Karpas-422 (cell line): Measurements from ENCODE around the gene TCF7. TPM values are rescaled to one million over a fixed set of nuclear protein-coding genes. Genes with fewer than 3 reads are reported as not detected.

ENCODE experiments used
- DNase-seq: peaks from one replicate; pipeline ENCODE4 v3.0.0-alpha.2; 2015
- H2AFZ ChIP-seq: fragments of 200-600 bp; sonication (generic); 2 replicates; pipeline ENCODE4 v1.6.1; 2014; ENCODE audit warnings: antibody characterized with exemption, low read length, mixed read lengths
- H3K27ac ChIP-seq: fragments of 200-600 bp; sonication (generic); 2 replicates; pipeline ENCODE4 v1.5.1; 2014; ENCODE audit warnings: mild to moderate bottlenecking, low read length, moderate library complexity
- H3K27me3 ChIP-seq: fragments of 200-600 bp; sonication (generic); 2 replicates; pipeline ENCODE4 v1.6.1; 2014; ENCODE audit warnings: low read length, mixed read lengths
- H3K36me3 ChIP-seq: fragments of 200-600 bp; sonication (generic); 2 replicates; pipeline ENCODE4 v1.6.1; 2014; ENCODE audit warnings: low read length, mixed read lengths; ENCODE audit not compliant: insufficient read depth
- H3K4me1 ChIP-seq: fragments of 200-600 bp; sonication (generic); 2 replicates; pipeline ENCODE4 v1.6.1; 2014; ENCODE audit warnings: mild to moderate bottlenecking, low read length, mixed read lengths
- H3K4me2 ChIP-seq: fragments of 200-600 bp; sonication (generic); 2 replicates; pipeline ENCODE4 v1.6.1; 2014; ENCODE audit warnings: low read length, low read depth, mild to moderate bottlenecking; ENCODE audit not compliant: poor library complexity, severe bottlenecking
- H3K4me3 ChIP-seq: fragments of 200-600 bp; sonication (generic); 2 replicates; pipeline ENCODE4 v1.5.1; 2014; ENCODE audit warnings: mild to moderate bottlenecking, antibody characterized with exemption, low read length, mixed read lengths
- H3K79me2 ChIP-seq: fragments of 200-600 bp; sonication (generic); 2 replicates; pipeline ENCODE4 v1.6.1; 2014; ENCODE audit warnings: mild to moderate bottlenecking, low read length, mixed read lengths
- H3K9ac ChIP-seq: fragments of 200-600 bp; sonication (generic); 2 replicates; pipeline ENCODE4 v1.6.0; 2014; ENCODE audit warnings: low read length
- H3K9me2 ChIP-seq: fragments of 200-600 bp; sonication (generic), shearing (Covaris generic); replicated peaks from 2 replicates; pipeline ENCODE4 v1.6.0; 2014; ENCODE audit warnings: mild to moderate bottlenecking, low read length, moderate library complexity; ENCODE audit not compliant: insufficient read depth
- H3K9me3 ChIP-seq: fragments of 300-700, 200-600 bp; sonication (generic); 2 replicates; pipeline ENCODE4 v1.6.1; 2014; ENCODE audit warnings: low read length, mixed read lengths
- H4K20me1 ChIP-seq: fragments of 200-600 bp; sonication (generic); 2 replicates; pipeline ENCODE4 v1.6.1; 2014; ENCODE audit warnings: mild to moderate bottlenecking, antibody characterized with exemption, low read length, low read depth; ENCODE audit not compliant: insufficient read depth
- total RNA-seq: library from RNA; depleted of rRNA; stranded (reverse); fragments of >200 nt; shearing (Covaris generic); gene quantifications from 2 replicates; pipeline ENCODE4 v1.2.3, GENCODE V29; 2014; ENCODE audit warnings: low replicate concordance

Gene TCF7
- total RNA-seq, 1 experiment from 2014 or later, result not detected

GRCh38 chr5:134101686-134102439 lies 12.6 kb upstream of the TCF7 start:
- no peak overlapping the region for H3K9ac ChIP-seq

GRCh38 chr5:134103397-134103796 lies 11.1 kb upstream of the TCF7 start:
- Histone ChIP-seq H2AFZ (no peak overlapping the region), H4K20me1 (no peaks in the 10 kb centered on the region), H3K9ac (no peak overlapping the region), H3K4me1 (peaks cover 16% of the 10 kb centered on the region), H3K27me3 (no peaks in the 10 kb centered on the region), H3K4me2 (no peak overlapping the region), H3K27ac (no peak overlapping the region), H3K9me2 (no peaks in the 10 kb centered on the region), H3K36me3 (no peaks in the 10 kb centered on the region), H3K9me3 (no peaks in the 10 kb centered on the region), H3K4me3 (no peak overlapping the region), H3K79me2 (no peaks in the 10 kb centered on the region)
- DNase-seq, result no peak

More at GRCh38 chr5:134101686-134102439, 12.6 kb upstream of the TCF7 start:
- Histone ChIP-seq H3K36me3 (no peaks in the 10 kb centered on the region), H2AFZ (no peak overlapping the region), H3K4me3 (no peak overlapping the region), H4K20me1 (no peaks in the 10 kb centered on the region), H3K4me1 (peaks cover 16% of the 10 kb centered on the region), H3K79me2 (no peaks in the 10 kb centered on the region), H3K9me3 (no peaks in the 10 kb centered on the region), H3K27me3 (no peaks in the 10 kb centered on the region), H3K4me2 (no peak overlapping the region), H3K9me2 (no peaks in the 10 kb centered on the region), H3K27ac (no peak overlapping the region)
- peak; percentile 87 for DNase-seq

- Histone ChIP-seq H3K4me1 (peaks cover 16% of the 10 kb centered on the region), H3K27me3 (no peaks in the 10 kb centered on the region), H3K4me3 (no peak overlapping the region), H3K27ac (no peak overlapping the region), H3K4me2 (no peak overlapping the region), H3K79me2 (no peaks in the 10 kb centered on the region), H3K9me2 (no peaks in the 10 kb centered on the region), H3K36me3 (no peaks in the 10 kb centered on the region), H4K20me1 (no peaks in the 10 kb centered on the region), H3K9ac (no peak overlapping the region), H3K9me3 (no peaks in the 10 kb centered on the region), H2AFZ (no peak overlapping the region)
- DNase-seq, result no peak
Measured at GRCh38 chr5:134103998-134104654, 10.4 kb upstream of the TCF7 start.

GRCh38 chr5:134106991-134107701 lies 7.3 kb upstream of the TCF7 start:
- no peak for DNase-seq
- no peaks in the 10 kb centered on the region for H3K4me1 ChIP-seq
- no peak overlapping the region for H3K9ac ChIP-seq
- no peaks in the 10 kb centered on the region for H3K79me2 ChIP-seq
- no peak overlapping the region for H2AFZ ChIP-seq
- H3K9me2 ChIP-seq, result no peaks in the 10 kb centered on the region
- no peaks in the 10 kb centered on the region for H3K9me3 ChIP-seq
- H3K27ac ChIP-seq, result no peak overlapping the region
- H3K4me3 ChIP-seq, result no peak overlapping the region
- no peak overlapping the region for H3K4me2 ChIP-seq
- H3K36me3 ChIP-seq, result no peaks in the 10 kb centered on the region
- no peaks in the 10 kb centered on the region for H4K20me1 ChIP-seq
- no peaks in the 10 kb centered on the region for H3K27me3 ChIP-seq

GRCh38 chr5:134107779-134108178 lies 6.7 kb upstream of the TCF7 start:
- no peak for DNase-seq
- no peaks in the 10 kb centered on the region for H3K27me3 ChIP-seq
- no peaks in the 10 kb centered on the region for H3K36me3 ChIP-seq
- H3K9ac ChIP-seq, result no peak overlapping the region
- no peaks in the 10 kb centered on the region for H3K9me2 ChIP-seq
- no peak overlapping the region for H3K4me2 ChIP-seq
- no peak overlapping the region for H3K27ac ChIP-seq
- H2AFZ ChIP-seq, result no peak overlapping the region
- H4K20me1 ChIP-seq, result no peaks in the 10 kb centered on the region
- no peaks in the 10 kb centered on the region for H3K79me2 ChIP-seq
- no peak overlapping the region for H3K4me3 ChIP-seq
- H3K4me1 ChIP-seq, result no peaks in the 10 kb centered on the region
- no peaks in the 10 kb centered on the region for H3K9me3 ChIP-seq

- Histone ChIP-seq H3K79me2 (no peaks in the 10 kb centered on the region), H3K4me3 (no peak overlapping the region), H3K4me1 (peaks cover 5% of the 10 kb centered on the region), H4K20me1 (no peaks in the 10 kb centered on the region), H2AFZ (no peak overlapping the region), H3K9me3 (no peaks in the 10 kb centered on the region), H3K27me3 (no peaks in the 10 kb centered on the region), H3K9ac (no peak overlapping the region), H3K4me2 (no peak overlapping the region), H3K27ac (no peak overlapping the region), H3K9me2 (no peaks in the 10 kb centered on the region), H3K36me3 (no peaks in the 10 kb centered on the region)
- no peak for DNase-seq
Measured at GRCh38 chr5:134110382-134110781, 4.1 kb upstream of the TCF7 start.

- Histone ChIP-seq H3K9me3 (no peaks in the 10 kb centered on the region), H4K20me1 (no peaks in the 10 kb centered on the region), H3K4me2 (no peak overlapping the region), H3K9ac (no peak overlapping the region), H3K9me2 (no peaks in the 10 kb centered on the region), H3K27ac (no peak overlapping the region), H3K4me3 (no peak overlapping the region), H2AFZ (no peak overlapping the region), H3K79me2 (no peaks in the 10 kb centered on the region), H3K27me3 (no peaks in the 10 kb centered on the region), H3K4me1 (peaks cover 5% of the 10 kb centered on the region), H3K36me3 (no peaks in the 10 kb centered on the region)
- DNase-seq, result no peak
Measured at GRCh38 chr5:134111741-134112647, 2.5 kb upstream of the TCF7 start.
